OCI-LY7 (cell line): Measurements from ENCODE around the gene PHKG2. TPM values are rescaled to one million over a fixed set of nuclear protein-coding genes. Genes with fewer than 3 reads are reported as not detected.

Experiments used
- BruUV-seq: library from RNA; stranded (reverse); fragments of 400-500 nt; replicated peaks from 2 replicates; lab custom pipeline; 2021; lab: Mats Ljungman, UMichigan
- CTCF ChIA-PET: fragments of 300-600 bp; sonication (Branson Sonifier 250); formaldehyde crosslinking; loops from one replicate; lab custom pipeline; 2022; ENCODE audit warnings: antibody characterized with exemption; ENCODE audit not compliant: unreplicated experiment; lab: Charles Lee
- POLR2A ChIA-PET: fragments of 300-600 bp; sonication (Branson Sonifier 250); formaldehyde crosslinking; loops from one replicate; lab custom pipeline; 2022; ENCODE audit warnings: antibody characterized with exemption; lab: Charles Lee
- DNase-seq: peaks from one replicate; pipeline ENCODE4 v3.0.0-alpha.2; 2015; ENCODE audit warnings: low spot score
- H2AFZ ChIP-seq: fragments of 200-600 bp; sonication (generic), shearing (Covaris generic); 2 replicates; pipeline ENCODE4 v1.6.1; 2014; ENCODE audit warnings: mild to moderate bottlenecking, antibody characterized with exemption, low read length, moderate library complexity
- H3K27ac ChIP-seq: fragments of 200-600 bp; sonication (generic); 2 replicates; pipeline ENCODE4 v1.5.1; 2014; ENCODE audit warnings: mixed run types, low read depth, mild to moderate bottlenecking, moderate library complexity, low read length, inconsistent platforms; ENCODE audit not compliant: poor library complexity, severe bottlenecking
- H3K36me3 ChIP-seq: fragments of 200-600 bp; sonication (generic); 2 replicates; pipeline ENCODE4 v1.6.1; 2014; ENCODE audit warnings: mild to moderate bottlenecking, antibody characterized with exemption, low read length, moderate library complexity, mixed read lengths; ENCODE audit not compliant: insufficient read depth
- H3K4me1 ChIP-seq: fragments of 200-600 bp; sonication (generic); 2 replicates; pipeline ENCODE4 v1.5.1; 2014; ENCODE audit warnings: mild to moderate bottlenecking, low read length; ENCODE audit not compliant: insufficient read depth, poor library complexity, severe bottlenecking
- H3K4me2 ChIP-seq: fragments of 200-600 bp; sonication (generic); 2 replicates; pipeline ENCODE4 v1.6.1; 2014; ENCODE audit warnings: mild to moderate bottlenecking, low read length
- H3K4me3 ChIP-seq: fragments of 200-600 bp; sonication (generic); 2 replicates; pipeline ENCODE4 v1.5.1; 2014; ENCODE audit warnings: mild to moderate bottlenecking, low read depth, low read length; ENCODE audit not compliant: poor library complexity, severe bottlenecking
- H3K79me2 ChIP-seq: fragments of 200-600 bp; sonication (generic); 2 replicates; pipeline ENCODE4 v1.6.1; 2016; ENCODE audit warnings: low read depth, mild to moderate bottlenecking, low read length, moderate library complexity, mixed read lengths; ENCODE audit not compliant: insufficient read depth
- H3K9me2 ChIP-seq: fragments of 200-600 bp; sonication (generic); 2 replicates; pipeline ENCODE4 v1.6.1; 2016; ENCODE audit warnings: mild to moderate bottlenecking, low read length, mixed read lengths; ENCODE audit not compliant: insufficient read depth
- H3K9me3 ChIP-seq: fragments of 200-600 bp; sonication (generic); 2 replicates; pipeline ENCODE4 v1.6.1; 2014; ENCODE audit warnings: mild to moderate bottlenecking, mixed run types, low read length, mixed read lengths
- H4K20me1 ChIP-seq: fragments of 200-600 bp; sonication (generic); 2 replicates; pipeline ENCODE4 v1.6.1; 2014; ENCODE audit warnings: mild to moderate bottlenecking, antibody characterized with exemption, low read length, moderate library complexity, mixed read lengths; ENCODE audit not compliant: insufficient read depth
- EZH2phosphoT487 ChIP-seq: fragments of 200-600 bp; sonication (generic); IDR thresholded peaks from 2 replicates; pipeline ENCODE4 v1.6.1; 2018; ENCODE audit warnings: low read depth, borderline replicate concordance, mild to moderate bottlenecking, mixed run types, antibody characterized with exemption, low read length, moderate library complexity, mixed read lengths
- intact Hi-C: fragments of 100-400 bp; cut with micrococcal nuclease; formaldehyde crosslinking; loops from one replicate; pipeline ENCODE4 v1.10.0; 2022; ENCODE audit not compliant: unreplicated experiment
- total RNA-seq, 2 experiments: library from RNA; depleted of rRNA in 1 of 2; stranded (reverse); fragments of >200 nt in 1 of 2; shearing (Covaris generic) in 1 of 2; gene quantifications; 2 replicates each; pipeline ENCODE4 v1.2.3, GENCODE V29; 2014 to 2022
- TF ChIP-seq, protein P1 (sequence below): fragments of 200-600 bp; sonication (generic); conservative IDR thresholded peaks from 2 replicates; pipeline ENCODE4 v1.5.1; 2014; ENCODE audit warnings: mild to moderate bottlenecking, antibody characterized with exemption, low read length, moderate library complexity, mixed read lengths

The PHKG2 gene
- total RNA-seq, 2 experiments from 2014 or later, result 40.5 to 41.9 TPM

GRCh38 chr16:30738984-30739951, 9.0 kb upstream of the PHKG2 start:
- CTCF ChIA-PET, result no interaction called here
- intact Hi-C loops, result no loop called here
- POLR2A ChIA-PET, result interaction anchor here (0.7 kb wide), 1 partner anchor 83 kb away, joined by 3 read pairs; no protein-coding TSS in a partner anchor
- Histone ChIP-seq H3K4me1 (no peaks in the 10 kb centered on the region), H3K27ac (no peak overlapping the region), H3K79me2 (no peaks in the 10 kb centered on the region), H3K9me3 (no peaks in the 10 kb centered on the region), H3K4me3 (no peak overlapping the region), H4K20me1 (no peaks in the 10 kb centered on the region), H3K36me3 (peaks cover 92% of the 10 kb centered on the region), H3K4me2 (no peak overlapping the region), H2AFZ (no peak overlapping the region), H3K9me2 (no peaks in the 10 kb centered on the region)
- TF ChIP-seq, protein P1, sequence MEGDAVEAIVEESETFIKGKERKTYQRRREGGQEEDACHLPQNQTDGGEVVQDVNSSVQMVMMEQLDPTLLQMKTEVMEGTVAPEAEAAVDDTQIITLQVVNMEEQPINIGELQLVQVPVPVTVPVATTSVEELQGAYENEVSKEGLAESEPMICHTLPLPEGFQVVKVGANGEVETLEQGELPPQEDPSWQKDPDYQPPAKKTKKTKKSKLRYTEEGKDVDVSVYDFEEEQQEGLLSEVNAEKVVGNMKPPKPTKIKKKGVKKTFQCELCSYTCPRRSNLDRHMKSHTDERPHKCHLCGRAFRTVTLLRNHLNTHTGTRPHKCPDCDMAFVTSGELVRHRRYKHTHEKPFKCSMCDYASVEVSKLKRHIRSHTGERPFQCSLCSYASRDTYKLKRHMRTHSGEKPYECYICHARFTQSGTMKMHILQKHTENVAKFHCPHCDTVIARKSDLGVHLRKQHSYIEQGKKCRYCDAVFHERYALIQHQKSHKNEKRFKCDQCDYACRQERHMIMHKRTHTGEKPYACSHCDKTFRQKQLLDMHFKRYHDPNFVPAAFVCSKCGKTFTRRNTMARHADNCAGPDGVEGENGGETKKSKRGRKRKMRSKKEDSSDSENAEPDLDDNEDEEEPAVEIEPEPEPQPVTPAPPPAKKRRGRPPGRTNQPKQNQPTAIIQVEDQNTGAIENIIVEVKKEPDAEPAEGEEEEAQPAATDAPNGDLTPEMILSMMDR, result no peak
- no peak for TF ChIP-seq EZH2phosphoT487
- no TSS peak for BruUV-seq
- DNase-seq, result no peak

DNA sequence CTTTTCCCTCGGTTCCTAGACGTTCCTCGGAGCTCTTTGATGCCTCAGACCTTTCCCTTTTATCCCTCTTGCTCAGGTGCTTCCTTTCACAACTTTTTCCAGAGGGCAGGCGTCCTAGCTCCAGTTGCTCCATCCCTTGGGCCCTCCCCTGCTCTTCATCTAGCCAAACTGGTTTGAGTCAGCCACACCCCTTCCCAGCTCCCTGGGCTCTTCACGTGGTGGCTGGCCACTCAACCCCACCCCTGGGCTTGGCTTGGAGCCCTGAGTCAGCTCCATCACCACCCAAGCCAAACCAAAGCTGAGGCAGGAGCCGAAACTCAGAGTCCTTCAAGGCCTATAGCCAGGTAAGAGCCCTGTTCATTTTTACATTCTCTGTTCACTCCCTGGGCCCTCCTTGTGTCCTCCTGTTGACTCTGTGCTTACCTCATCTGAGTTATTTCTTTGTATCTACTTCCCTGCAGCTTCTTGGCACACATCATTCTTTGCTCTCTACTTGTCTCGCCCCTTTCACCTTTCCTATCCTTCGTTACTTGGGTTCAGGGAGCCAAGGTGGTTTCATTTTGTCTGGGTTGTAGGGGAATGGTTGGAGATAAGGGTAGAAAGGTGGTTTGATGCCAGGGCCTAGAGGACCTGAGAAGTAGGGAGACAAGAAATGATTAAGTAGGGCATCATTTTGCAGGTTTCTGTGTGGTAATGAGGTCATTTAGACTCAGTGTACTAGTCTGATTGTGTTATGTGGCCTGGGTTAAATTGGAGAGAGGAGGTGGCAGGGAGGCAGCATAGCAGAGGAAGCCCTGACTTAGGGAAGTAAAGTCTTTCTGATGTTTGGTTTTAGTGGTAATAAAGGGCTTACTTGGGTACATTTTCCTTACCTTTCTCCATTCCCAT, 7.6 kb upstream of the PHKG2 start:
- Histone ChIP-seq H3K4me1 (no peaks in the 10 kb centered on the region), H4K20me1 (no peaks in the 10 kb centered on the region), H3K9me2 (no peaks in the 10 kb centered on the region), H3K27ac (no peak overlapping the region), H3K9me3 (no peaks in the 10 kb centered on the region), H3K36me3 (peaks cover 90% of the 10 kb centered on the region), H3K4me3 (no peak overlapping the region), H3K4me2 (no peak overlapping the region), H3K79me2 (no peaks in the 10 kb centered on the region), H2AFZ (no peak overlapping the region)
- POLR2A ChIA-PET, result interaction anchor here (0.6 kb wide), 1 partner anchor 703 kb away, joined by 6 read pairs; no protein-coding TSS in a partner anchor
- TF ChIP-seq, protein P1, result no peak
- no peak for TF ChIP-seq EZH2phosphoT487
- no peak for DNase-seq
- intact Hi-C loops, result no loop called here
- CTCF ChIA-PET, result interaction anchor here (0.6 kb wide), 1 partner anchor 361 kb away, joined by 3 read pairs; no protein-coding TSS in a partner anchor
- no TSS peak for BruUV-seq
